Measurements from ENCODE around the gene RSPO3. TPM values are rescaled to one million over a fixed set of nuclear protein-coding genes. Genes with fewer than 3 reads are reported as not detected.

RSPO3 gene
- total and polyA plus RNA-seq, 4 donors: 2.5 to 4.0 (median 3.6) TPM

- peak in 2 of 6 donors; percentile 25 to 53 for DNase-seq (ENCODE audit: low read depth in 4 of 6, low spot score in 6 of 6)
- WGBS (ENCODE audit: insufficient coverage): no CpG with 5 or more reads among the region's 5 CpGs
- no peak overlapping the region for H3K27ac ChIP-seq (ENCODE audit: low read depth, low read length)
Measured at GRCh38 chr6:127173156-127173940, 54.9 kb downstream of the RSPO3 start.

GRCh38 chr6:127176146-127176545, 57.7 kb downstream of the RSPO3 start:
- H3K9me3 ChIP-seq (ENCODE audit: control insufficient read depth, insufficient read depth, low read length): no peaks in the 10 kb centered on the region
- DNase-seq (ENCODE audit: low read depth in 4 of 6, low spot score in 6 of 6): no peak
- H3K4me1 ChIP-seq (ENCODE audit: control insufficient read depth, insufficient read depth, low read length): no peaks in the 10 kb centered on the region
- no peaks in the 10 kb centered on the region for H3K36me3 ChIP-seq (ENCODE audit: control insufficient read depth, insufficient read depth, low read length)
- H3K4me3 ChIP-seq (ENCODE audit: low read depth, low read length): no peak overlapping the region
- H3K27me3 ChIP-seq (ENCODE audit: control insufficient read depth, insufficient read depth, low read length): no peaks in the 10 kb centered on the region
- WGBS (ENCODE audit: insufficient coverage): no CpG with 5 or more reads among the region's 1 CpG
- no peak overlapping the region for H3K27ac ChIP-seq (ENCODE audit: low read depth, low read length)

More at GRCh38 chr6:127173156-127173940, 54.9 kb downstream of the RSPO3 start:
- Histone ChIP-seq H3K4me3 (ENCODE audit: low read depth, low read length) (no peak overlapping the region), H3K4me1 (ENCODE audit: control insufficient read depth, insufficient read depth, low read length) (no peaks in the 10 kb centered on the region), H3K36me3 (ENCODE audit: control insufficient read depth, insufficient read depth, low read length) (no peaks in the 10 kb centered on the region), H3K9me3 (ENCODE audit: control insufficient read depth, insufficient read depth, low read length) (no peaks in the 10 kb centered on the region), H3K27me3 (ENCODE audit: control insufficient read depth, insufficient read depth, low read length) (no peaks in the 10 kb centered on the region)

- 17% methylated on average over 1 of the region's 4 CpGs for WGBS (ENCODE audit: insufficient coverage)
- Histone ChIP-seq H3K27me3 (ENCODE audit: control insufficient read depth, insufficient read depth, low read length) (no peaks in the 10 kb centered on the region), H3K27ac (ENCODE audit: low read depth, low read length) (no peak overlapping the region), H3K4me1 (ENCODE audit: control insufficient read depth, insufficient read depth, low read length) (no peaks in the 10 kb centered on the region), H3K9me3 (ENCODE audit: control insufficient read depth, insufficient read depth, low read length) (no peaks in the 10 kb centered on the region), H3K4me3 (ENCODE audit: low read depth, low read length) (no peak overlapping the region), H3K36me3 (ENCODE audit: control insufficient read depth, insufficient read depth, low read length) (no peaks in the 10 kb centered on the region)
- DNase-seq (ENCODE audit: low read depth in 4 of 6, low spot score in 6 of 6): no peak
Measured at GRCh38 chr6:127177030-127177922, 58.8 kb downstream of the RSPO3 start.

- Histone ChIP-seq H3K9me3 (ENCODE audit: control insufficient read depth, insufficient read depth, low read length) (no peaks in the 10 kb centered on the region), H3K27me3 (ENCODE audit: control insufficient read depth, insufficient read depth, low read length) (no peaks in the 10 kb centered on the region), H3K4me1 (ENCODE audit: control insufficient read depth, insufficient read depth, low read length) (no peaks in the 10 kb centered on the region), H3K36me3 (ENCODE audit: control insufficient read depth, insufficient read depth, low read length) (no peaks in the 10 kb centered on the region), H3K4me3 (ENCODE audit: low read depth, low read length) (no peak overlapping the region), H3K27ac (ENCODE audit: low read depth, low read length) (no peak overlapping the region)
- no peak for DNase-seq (ENCODE audit: low read depth in 4 of 6, low spot score in 6 of 6)
- no CpG with 5 or more reads among the region's 1 CpG for WGBS (ENCODE audit: insufficient coverage)
Measured at GRCh38 chr6:127177923-127178231, 59.4 kb downstream of the RSPO3 start.

- no CpG with 5 or more reads among the region's 1 CpG for WGBS (ENCODE audit: insufficient coverage)
Measured at GRCh38 chr6:127178746-127179145, 60.3 kb downstream of the RSPO3 start.

GRCh38 chr6:127180426-127180825, 62.0 kb downstream of the RSPO3 start:
- no peaks in the 10 kb centered on the region for H3K36me3 ChIP-seq (ENCODE audit: control insufficient read depth, insufficient read depth, low read length)
- no peak for DNase-seq (ENCODE audit: low read depth in 4 of 6, low spot score in 6 of 6)
- no peaks in the 10 kb centered on the region for H3K4me1 ChIP-seq (ENCODE audit: control insufficient read depth, insufficient read depth, low read length)
- H3K9me3 ChIP-seq (ENCODE audit: control insufficient read depth, insufficient read depth, low read length): no peaks in the 10 kb centered on the region
- no peak overlapping the region for H3K27ac ChIP-seq (ENCODE audit: low read depth, low read length)
- no peak overlapping the region for H3K4me3 ChIP-seq (ENCODE audit: low read depth, low read length)
- no peaks in the 10 kb centered on the region for H3K27me3 ChIP-seq (ENCODE audit: control insufficient read depth, insufficient read depth, low read length)

More at GRCh38 chr6:127178746-127179145, 60.3 kb downstream of the RSPO3 start:
- H3K4me3 ChIP-seq (ENCODE audit: low read depth, low read length): no peak overlapping the region
- H3K27ac ChIP-seq (ENCODE audit: low read depth, low read length): no peak overlapping the region
- no peaks in the 10 kb centered on the region for H3K4me1 ChIP-seq (ENCODE audit: control insufficient read depth, insufficient read depth, low read length)
- H3K27me3 ChIP-seq (ENCODE audit: control insufficient read depth, insufficient read depth, low read length): no peaks in the 10 kb centered on the region
- H3K36me3 ChIP-seq (ENCODE audit: control insufficient read depth, insufficient read depth, low read length): no peaks in the 10 kb centered on the region
- no peaks in the 10 kb centered on the region for H3K9me3 ChIP-seq (ENCODE audit: control insufficient read depth, insufficient read depth, low read length)
- DNase-seq (ENCODE audit: low read depth in 4 of 6, low spot score in 6 of 6): no peak

- Histone ChIP-seq H3K4me3 (ENCODE audit: low read depth, low read length) (no peak overlapping the region), H3K36me3 (ENCODE audit: control insufficient read depth, insufficient read depth, low read length) (no peaks in the 10 kb centered on the region), H3K9me3 (ENCODE audit: control insufficient read depth, insufficient read depth, low read length) (no peaks in the 10 kb centered on the region), H3K27me3 (ENCODE audit: control insufficient read depth, insufficient read depth, low read length) (no peaks in the 10 kb centered on the region), H3K4me1 (ENCODE audit: control insufficient read depth, insufficient read depth, low read length) (no peaks in the 10 kb centered on the region), H3K27ac (ENCODE audit: low read depth, low read length) (no peak overlapping the region)
- WGBS (ENCODE audit: insufficient coverage): 100% methylated on average over 1 of the region's 1 CpG
- no peak for DNase-seq (ENCODE audit: low read depth in 4 of 6, low spot score in 6 of 6)
Measured at GRCh38 chr6:127182501-127182900, 64.0 kb downstream of the RSPO3 start.

- WGBS (ENCODE audit: insufficient coverage): no CpG with 5 or more reads among the region's 3 CpGs
- Histone ChIP-seq H3K4me3 (ENCODE audit: low read depth, low read length) (no peak overlapping the region), H3K36me3 (ENCODE audit: control insufficient read depth, insufficient read depth, low read length) (no peaks in the 10 kb centered on the region), H3K27ac (ENCODE audit: low read depth, low read length) (no peak overlapping the region), H3K4me1 (ENCODE audit: control insufficient read depth, insufficient read depth, low read length) (no peaks in the 10 kb centered on the region), H3K27me3 (ENCODE audit: control insufficient read depth, insufficient read depth, low read length) (no peaks in the 10 kb centered on the region), H3K9me3 (ENCODE audit: control insufficient read depth, insufficient read depth, low read length) (no peaks in the 10 kb centered on the region)
- DNase-seq (ENCODE audit: low read depth in 4 of 6, low spot score in 6 of 6): no peak
Measured at GRCh38 chr6:127185437-127185995, 67.0 kb downstream of the RSPO3 start.

GRCh38 chr6:127186889-127187288, 68.4 kb downstream of the RSPO3 start:
- Histone ChIP-seq H3K9me3 (ENCODE audit: control insufficient read depth, insufficient read depth, low read length) (no peaks in the 10 kb centered on the region), H3K4me1 (ENCODE audit: control insufficient read depth, insufficient read depth, low read length) (no peaks in the 10 kb centered on the region), H3K4me3 (ENCODE audit: low read depth, low read length) (no peak overlapping the region), H3K36me3 (ENCODE audit: control insufficient read depth, insufficient read depth, low read length) (no peaks in the 10 kb centered on the region), H3K27ac (ENCODE audit: low read depth, low read length) (no peak overlapping the region), H3K27me3 (ENCODE audit: control insufficient read depth, insufficient read depth, low read length) (no peaks in the 10 kb centered on the region)
- 48% methylated on average over 4 of the region's 6 CpGs for WGBS (ENCODE audit: insufficient coverage)
- no peak for DNase-seq (ENCODE audit: low read depth in 4 of 6, low spot score in 6 of 6)
